K562 (cell line): ENCODE measurements around the gene SPRY4. TPM values are rescaled to one million over a fixed set of nuclear protein-coding genes. Genes with fewer than 3 reads are reported as not detected.

Experiments
- ATAC-seq: fragments of 200-7000 bp; cut with Tn5 transposase; 3 replicates; pipeline ENCODE4 v1.9.1; 2020; ENCODE audit warnings: moderate library complexity
- BruUV-seq: library from RNA; stranded (reverse); fragments of 400-500 nt; replicated peaks from 2 replicates; lab custom pipeline; 2021; lab: Mats Ljungman, UMichigan
- CTCF ChIA-PET: fragments of 300-600 bp; formaldehyde crosslinking; extraction: SDS; loops from one replicate; lab custom pipeline; 2021; ENCODE audit warnings: low intra/inter-chr PET ratio; lab: Yijun Ruan, JAX
- POLR2A ChIA-PET: fragments of 300-600, 350-650 bp; sonication (Branson Sonifier 250); formaldehyde crosslinking; extraction: SDS; loops from one replicate; lab custom pipeline; 2021; ENCODE audit warnings: antibody characterized with exemption, inconsistent platforms; lab: Yijun Ruan, JAX
- DNase-seq, 4 experiments: peaks; one replicate each; pipeline versions ENCODE4 v3.0.0 to v3.0.0-alpha.2; 2011 to 2018; ENCODE audit warnings: low spot score in 3 of 4, mixed read lengths in 3 of 4; ENCODE audit errors: extremely low read depth in 1 of 4
- FAIRE-seq: peaks from 2 replicates; lab custom pipeline; 2011; peaks lifted over from hg19 to GRCh38; lab: Jason Lieb, UNC
- H2AFZ ChIP-seq: 2 replicates; pipeline ENCODE4 v1.6.0; 2011; ENCODE audit warnings: low read depth, low read length, control low read depth, inconsistent platforms
- H3K27ac ChIP-seq: fragments of 200-600 bp; 3 replicates; pipeline ENCODE4 v1.8.0; 2011; ENCODE audit warnings: low read depth, mild to moderate bottlenecking, control low read depth, inconsistent platforms, low read length, moderate library complexity, mixed read lengths; ENCODE audit errors: extremely low read depth
- H3K27me3 ChIP-seq, 2 experiments: fragments of 300-600 bp in 1 of 2; 2 replicates in 1 of 2; 3 replicates in 1 of 2; pipeline versions ENCODE4 v1.6.0 to v1.8.0; 2011; ENCODE audit warnings: inconsistent platforms in 2 of 2, low read length in 2 of 2, mild to moderate bottlenecking in 1 of 2, mixed read lengths in 1 of 2, moderate library complexity in 1 of 2; ENCODE audit not compliant: control insufficient read depth in 2 of 2, insufficient read depth in 2 of 2
- H3K36me3 ChIP-seq: fragments of 300-600 bp; 3 replicates; pipeline ENCODE4 v1.8.0; 2011; ENCODE audit warnings: mild to moderate bottlenecking, low read length, inconsistent platforms; ENCODE audit not compliant: control insufficient read depth, insufficient read depth
- H3K4me1 ChIP-seq, 2 experiments: fragments of 200-600 bp in 1 of 2; replicated peaks in 1 of 2; 2 replicates in 1 of 2; 3 replicates in 1 of 2; pipeline versions ENCODE4 v1.5.1 to v1.8.0; 2011; ENCODE audit warnings: inconsistent platforms in 2 of 2, low read length in 2 of 2, mild to moderate bottlenecking in 1 of 2, mixed read lengths in 1 of 2, moderate library complexity in 1 of 2; ENCODE audit not compliant: control insufficient read depth in 2 of 2, insufficient read depth in 2 of 2
- H3K4me2 ChIP-seq: 2 replicates; pipeline ENCODE4 v1.6.1; 2011; ENCODE audit warnings: low read length, control low read depth, inconsistent platforms, mixed read lengths; ENCODE audit not compliant: insufficient read depth
- H3K4me3 ChIP-seq: fragments of 200-600 bp; sonication (generic), shearing (Covaris generic); 2 replicates; pipeline ENCODE4 v1.5.1; 2016; ENCODE audit warnings: control low read depth, inconsistent platforms
- H3K79me2 ChIP-seq: fragments of 200-600 bp; 3 replicates; pipeline ENCODE4 v1.8.0; 2011; ENCODE audit warnings: low read length, inconsistent platforms; ENCODE audit not compliant: control insufficient read depth, insufficient read depth
- H3K9ac ChIP-seq, 2 experiments: 2 replicates each; pipeline versions ENCODE4 v1.6.0 to v1.6.1; 2011; ENCODE audit warnings: low read depth in 2 of 2, low read length in 2 of 2, control low read depth in 1 of 2, inconsistent platforms in 1 of 2, mild to moderate bottlenecking in 1 of 2, mixed read lengths in 1 of 2; ENCODE audit not compliant: insufficient read depth in 1 of 2
- H3K9me1 ChIP-seq: one replicate; pipeline ENCODE4 v1.6.0; 2011; ENCODE audit warnings: inconsistent platforms, mild to moderate bottlenecking, low read length, moderate library complexity; ENCODE audit not compliant: control insufficient read depth, insufficient read depth
- H3K9me3 ChIP-seq: replicated peaks from 2 replicates; pipeline ENCODE4 v1.5.1; 2011; ENCODE audit warnings: low read depth, low read length, inconsistent platforms; ENCODE audit not compliant: control insufficient read depth, insufficient read depth
- H4K20me1 ChIP-seq: replicated peaks from 2 replicates; pipeline ENCODE4 v1.6.1; 2011; ENCODE audit warnings: low read length, inconsistent platforms, mixed read lengths; ENCODE audit not compliant: control insufficient read depth, insufficient read depth
- BACH1 ChIP-seq: fragments of 200-800 bp; sonication (Bioruptor generic); IDR thresholded peaks from 2 replicates; pipeline ENCODE4 v1.6.1; 2016; ENCODE audit warnings: missing genetic modification characterization, missing compliant biosample characterization
- C11orf30 ChIP-seq: fragments of 450-650 bp; IDR thresholded peaks from 2 replicates; pipeline ENCODE4 v1.6.1; 2016; ENCODE audit warnings: low read depth, mild to moderate bottlenecking
- CREM ChIP-seq: IDR thresholded peaks from 2 replicates; pipeline ENCODE4 v1.6.1; 2014; ENCODE audit warnings: antibody characterized with exemption, low read depth
- CTBP1 ChIP-seq: fragments of 450-650 bp; IDR thresholded peaks from 2 replicates; pipeline ENCODE4 v1.6.1; 2016; ENCODE audit warnings: borderline replicate concordance
- ESRRA ChIP-seq: fragments of 450-650 bp; IDR thresholded peaks from 2 replicates; pipeline ENCODE4 v1.6.1; 2014; ENCODE audit warnings: low read depth, mild to moderate bottlenecking, moderate library complexity, borderline replicate concordance
- ETV1 ChIP-seq: fragments of 450-650 bp; conservative IDR thresholded peaks from 2 replicates; pipeline ENCODE4 v1.6.1; 2016; ENCODE audit warnings: missing genetic modification characterization, control low read depth, low read depth, missing compliant biosample characterization
- FOSL1 ChIP-seq: fragments of 200-800 bp; sonication (Bioruptor generic); conservative IDR thresholded peaks from 2 replicates; pipeline ENCODE4 v1.6.1; 2016; ENCODE audit warnings: missing genetic modification characterization, missing compliant biosample characterization
- GMEB1 ChIP-seq: fragments of 250-450 bp; sonication (Bioruptor Pico); IDR thresholded peaks from 2 replicates; pipeline ENCODE4 v1.4.0; 2020; ENCODE audit warnings: mild to moderate bottlenecking
- MAFG ChIP-seq: fragments of 450-650 bp; conservative IDR thresholded peaks from 2 replicates; pipeline ENCODE4 v1.6.1; 2016; ENCODE audit warnings: missing genetic modification characterization, missing compliant biosample characterization
- MCM2 ChIP-seq: fragments of 450-650 bp; IDR thresholded peaks from 2 replicates; pipeline ENCODE4 v1.6.1; 2017; ENCODE audit warnings: low read depth, mild to moderate bottlenecking
- NFE2 ChIP-seq: IDR thresholded peaks from 2 replicates; pipeline ENCODE4 v1.6.1; 2014; ENCODE audit warnings: antibody characterized with exemption, low read depth
- PHB ChIP-seq: fragments of 250-450 bp; sonication (Bioruptor Pico); IDR thresholded peaks from 2 replicates; pipeline ENCODE4 v1.5.0; 2021
- RBM34 ChIP-seq: fragments of 200-400 bp; formaldehyde crosslinking; IDR thresholded peaks from 2 replicates; pipeline ENCODE4 v1.6.1; 2018; ENCODE audit warnings: low read length, borderline replicate concordance; ENCODE audit not compliant: insufficient read depth
- SFPQ ChIP-seq: fragments of 200-400 bp; formaldehyde crosslinking; IDR thresholded peaks from 2 replicates; pipeline ENCODE4 v1.6.1; 2017; ENCODE audit warnings: mild to moderate bottlenecking, low read depth, low read length, moderate library complexity
- SRSF1 ChIP-seq: fragments of 200-400 bp; formaldehyde crosslinking; IDR thresholded peaks from 2 replicates; pipeline ENCODE4 v1.6.1; 2017; ENCODE audit warnings: mild to moderate bottlenecking, low read depth, low read length, moderate library complexity
- ZNF316 ChIP-seq: fragments of 450-650 bp; IDR thresholded peaks from 2 replicates; pipeline ENCODE4 v1.6.1; 2016
- WGBS: fragments of 100-300 bp; shearing (Covaris generic); methylation state at CpG from one replicate; pipeline ENCODE4 v1.1.6; 2016; ENCODE audit warnings: low coverage, mixed read lengths; ENCODE audit not compliant: insufficient coverage; ENCODE audit errors: missing lambda C conversion rate; 5-methylcytosine and 5-hydroxymethylcytosine counted together
- in situ Hi-C: fragments of 300-500 bp; cut with MboI; formaldehyde crosslinking; loops from 4 replicates; pipeline ENCODE4 v1.15.0; 2018; ENCODE audit warnings: inconsistent platforms, mixed read lengths
- intact Hi-C: fragments of 100-400 bp; cut with micrococcal nuclease; formaldehyde crosslinking; loops from 2 replicates; pipeline ENCODE4 v1.14.2; 2022
- polyA plus RNA-seq, 8 experiments: library from polyadenylated mRNA; depleted of rRNA in 4 of 8; stranded (reverse) in 5 of 8; unstranded in 3 of 8; fragments of >200 nt; fragmentation: Nextera tagmentation in 2 of 8; fragmentation: Illumina TruSeq in 1 of 8; extraction: Ambion mirVana in 2 of 8; extraction: Trizol in 1 of 8; gene quantifications; 2 replicates each; pipeline versions ENCODE4 v1.2.1 to v1.2.3, GENCODE V29; 2011 to 2014; ENCODE audit warnings: inconsistent platforms in 1 of 8, missing spikeins in 1 of 8
- total RNA-seq, 7 experiments: library from RNA; depleted of rRNA in 6 of 7; stranded (reverse); fragments of >200 nt in 6 of 7; fragmentation: Illumina TruSeq in 2 of 7; extraction: Trizol in 2 of 7; gene quantifications; 2 replicates each; pipeline versions ENCODE4 v1.2.1 to v1.2.3, GENCODE V29; 2011 to 2021; ENCODE audit warnings: low replicate concordance in 1 of 7

Gene SPRY4
- total and polyA plus RNA-seq, 9 of the 15 experiments (the other 6 are each of a cell fraction or from before 2014, with no cell fraction given), result 2.6 to 24.2 (median 9.5) TPM

DNA sequence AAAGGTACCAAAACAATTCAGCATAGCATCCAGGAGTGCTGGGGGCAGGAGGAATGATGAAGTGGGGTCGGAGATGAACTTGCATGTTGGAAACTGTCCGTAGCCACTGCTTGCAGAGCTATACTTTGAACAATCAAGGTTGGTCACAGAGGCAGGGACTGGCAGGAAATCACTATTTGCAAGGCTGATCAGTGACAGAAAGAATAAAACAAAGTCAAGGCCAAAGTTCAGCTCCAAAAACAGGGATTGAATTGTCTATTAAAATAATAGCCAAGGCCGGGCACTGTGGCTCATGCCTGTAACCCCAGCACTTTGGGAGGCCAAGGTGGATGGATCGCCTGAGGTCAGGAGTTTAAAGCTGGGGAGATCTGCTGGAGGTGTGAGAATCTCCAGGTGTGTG is 18.7 kb upstream of the SPRY4 start (continued):
- no peak for TF ChIP-seq SFPQ
- TF ChIP-seq, all 486 proteins: peak for 0

GRCh38 chr5:142342128-142342981 is 17.5 kb upstream of the SPRY4 start:
- ATAC-seq, result peak; percentile 83
- Histone ChIP-seq H3K36me3 (no peaks in the 10 kb centered on the region), H3K9ac (no peak overlapping the region; a peak in 2 of 4 replicates), H3K4me2 (peak overlapping the region; percentile 21; the same call in 1 of the 2 replicates), H3K4me3 (no peak overlapping the region)
- peak in 3 of 4 experiments; percentile 9 to 46 (median 39) for DNase-seq
- CTCF ChIA-PET, result no interaction called here
- intact Hi-C loops, result no loop called here
- WGBS, result 47% methylated on average over 16 of the region's 16 CpGs
- TF ChIP-seq MCM2 (no peak), RBM34 (no peak), BACH1 (tag) (no peak), ETV1 (tag) (peak; percentile 52), PHB (CRISPR knock-in tag) (no peak), GMEB1 (CRISPR knock-in tag) (no peak), NFE2 (peak; percentile 74), FOSL1 (0 out of 2 replicates have a peak, but pooled peaks have one; percentile 19), CREM (0 out of 2 replicates have a peak, but pooled peaks have one; percentile 22), ZNF316 (peak; percentile 57), CTBP1 (0 out of 2 replicates have a peak, but pooled peaks have one; percentile 20), C11orf30 (peak; percentile 57), ESRRA (peak; percentile 41; the same call in 1 of the 2 replicates), MAFG (tag) (peak; percentile 59), SRSF1 (no peak)
- TF ChIP-seq, all 486 proteins: peak for 9
- POLR2A ChIA-PET, result interaction anchor here (1.2 kb wide), 1 partner anchor 10 kb away, joined by 3 read pairs; no protein-coding TSS in a partner anchor
- no peaks in the 10 kb centered on the region for H3K27me3 ChIP-seq
- no peaks in the 10 kb centered on the region for H3K79me2 ChIP-seq
- H2AFZ ChIP-seq, result peak overlapping the region; percentile 88
- BruUV-seq, result no TSS peak
- H4K20me1 ChIP-seq, result no peaks in the 10 kb centered on the region
- H3K9me3 ChIP-seq, result peaks cover 7% of the 10 kb centered on the region
- H3K4me1 ChIP-seq, result peaks cover 4 to 7% of the 10 kb centered on the region in 2 experiments; a peak in 2 of 5 replicates
- no peaks in the 10 kb centered on the region for H3K9me1 ChIP-seq
- no peak for FAIRE-seq
- H3K27ac ChIP-seq, result peak overlapping the region; percentile 54; the same call in 2 of the 3 replicates
- in situ Hi-C loops, result no loop called here
